Measurements from ENCODE around the gene CD151. TPM values are rescaled to one million over a fixed set of nuclear protein-coding genes. Genes with fewer than 3 reads are reported as not detected.

CD151 gene
- total RNA-seq, 4 donors from 2014 or later: 87.6 to 118 (median 94.0) TPM

GRCh38 chr11:862696-863022, 29.9 kb downstream of the CD151 start:
- Histone ChIP-seq H3K27ac (no peak overlapping the region), H3K36me3 (peaks cover 0 to 53% (median 7%) of the 10 kb centered on the region in 3 donors), H3K4me1 (peaks cover 11 to 40% (median 11%) of the 10 kb centered on the region in 3 donors), H3K9me3 (no peaks in the 10 kb centered on the region), H3K4me3 (no peak overlapping the region), H3K27me3 (no peaks in the 10 kb centered on the region)
- WGBS, 2 donors: 90% methylated on average over 4 of the region's 12 CpGs; no CpG with 5 or more reads in 1 of the 2 donors
- no peak for DNase-seq
- TF ChIP-seq, protein P1, sequence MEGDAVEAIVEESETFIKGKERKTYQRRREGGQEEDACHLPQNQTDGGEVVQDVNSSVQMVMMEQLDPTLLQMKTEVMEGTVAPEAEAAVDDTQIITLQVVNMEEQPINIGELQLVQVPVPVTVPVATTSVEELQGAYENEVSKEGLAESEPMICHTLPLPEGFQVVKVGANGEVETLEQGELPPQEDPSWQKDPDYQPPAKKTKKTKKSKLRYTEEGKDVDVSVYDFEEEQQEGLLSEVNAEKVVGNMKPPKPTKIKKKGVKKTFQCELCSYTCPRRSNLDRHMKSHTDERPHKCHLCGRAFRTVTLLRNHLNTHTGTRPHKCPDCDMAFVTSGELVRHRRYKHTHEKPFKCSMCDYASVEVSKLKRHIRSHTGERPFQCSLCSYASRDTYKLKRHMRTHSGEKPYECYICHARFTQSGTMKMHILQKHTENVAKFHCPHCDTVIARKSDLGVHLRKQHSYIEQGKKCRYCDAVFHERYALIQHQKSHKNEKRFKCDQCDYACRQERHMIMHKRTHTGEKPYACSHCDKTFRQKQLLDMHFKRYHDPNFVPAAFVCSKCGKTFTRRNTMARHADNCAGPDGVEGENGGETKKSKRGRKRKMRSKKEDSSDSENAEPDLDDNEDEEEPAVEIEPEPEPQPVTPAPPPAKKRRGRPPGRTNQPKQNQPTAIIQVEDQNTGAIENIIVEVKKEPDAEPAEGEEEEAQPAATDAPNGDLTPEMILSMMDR (IDR thresholded peaks at IDR 0.05): no peak
- no peak for TF ChIP-seq POLR2A (IDR thresholded peaks at IDR 0.05)
- intact Hi-C loops (cut with DNase I): no loop called here

- intact Hi-C loops (cut with DNase I): no loop called here
- peaks cover 11 to 34% (median 11%) of the 10 kb centered on the region in 3 donors for H3K4me1 ChIP-seq
- H3K27ac ChIP-seq: no peak overlapping the region
- H3K4me3 ChIP-seq: no peak overlapping the region
- H3K27me3 ChIP-seq: no peaks in the 10 kb centered on the region
- no peaks in the 10 kb centered on the region for H3K9me3 ChIP-seq
- DNase-seq: no peak
- no peak for TF ChIP-seq POLR2A (IDR thresholded peaks at IDR 0.05)
- TF ChIP-seq, protein P1 (IDR thresholded peaks at IDR 0.05): no peak
- 76 to 95% methylated on average over 3 to 10 of the region's 24 CpGs for WGBS, 2 donors
- peaks cover 0 to 53% (median 7%) of the 10 kb centered on the region in 3 donors for H3K36me3 ChIP-seq
Measured at GRCh38 chr11:863023-863909, 30.5 kb downstream of the CD151 start.

GRCh38 chr11:863910-864827, 31.4 kb downstream of the CD151 start:
- no peak overlapping the region for H3K27ac ChIP-seq
- intact Hi-C loops (cut with DNase I): no loop called here
- H3K36me3 ChIP-seq: peaks cover 0 to 58% (median 7%) of the 10 kb centered on the region in 3 donors
- TF ChIP-seq, protein P1 (IDR thresholded peaks at IDR 0.05): no peak
- no peak for TF ChIP-seq POLR2A (IDR thresholded peaks at IDR 0.05)
- no peaks in the 10 kb centered on the region for H3K9me3 ChIP-seq
- 87% methylated on average over 13 of the region's 31 CpGs; no CpG with 5 or more reads in 1 of the 2 donors for WGBS, 2 donors
- H3K4me1 ChIP-seq: peaks cover 9 to 25% (median 11%) of the 10 kb centered on the region in 3 donors
- no peak for DNase-seq
- H3K27me3 ChIP-seq: no peaks in the 10 kb centered on the region
- no peak overlapping the region for H3K4me3 ChIP-seq

DNA sequence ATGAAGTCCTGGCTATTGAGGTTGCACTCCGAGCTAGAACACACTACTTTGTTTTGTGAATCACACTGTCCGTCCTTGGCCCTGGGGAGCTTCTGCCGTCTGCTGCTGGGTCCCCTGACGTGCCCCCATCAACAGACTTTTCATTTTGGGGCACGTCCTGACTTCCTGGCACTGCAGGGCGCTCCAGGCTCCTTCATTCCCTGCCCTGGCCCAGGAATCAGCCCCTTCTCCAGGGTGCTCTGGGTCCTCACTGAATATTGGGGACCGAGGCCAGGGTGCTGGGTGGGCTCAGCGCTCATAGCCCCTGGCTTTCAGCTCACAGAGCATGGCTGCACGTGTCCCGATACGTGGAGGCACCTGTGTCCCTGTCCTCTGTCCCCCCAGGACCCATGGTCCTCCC, 32.1 kb downstream of the CD151 start:
- WGBS, 2 donors: 51% methylated on average over 4 of the region's 11 CpGs; no CpG with 5 or more reads in 1 of the 2 donors
- intact Hi-C loops (cut with DNase I): no loop called here
- peaks cover 4 to 18% (median 5%) of the 10 kb centered on the region in 3 donors for H3K4me1 ChIP-seq

More for the DNA sequence above, 32.1 kb downstream of the CD151 start:
- H3K36me3 ChIP-seq: peaks cover 0 to 66% (median 7%) of the 10 kb centered on the region in 3 donors
- TF ChIP-seq, protein P1 (IDR thresholded peaks at IDR 0.05): no peak
- no peaks in the 10 kb centered on the region for H3K27me3 ChIP-seq
- H3K9me3 ChIP-seq: no peaks in the 10 kb centered on the region
- DNase-seq: no peak
- no peak overlapping the region for H3K27ac ChIP-seq
- no peak overlapping the region for H3K4me3 ChIP-seq

All from esophagus squamous epithelium (tissue), 5 donors.